Stimulated activated CD4-positive, alpha-beta T cell treated with anti-CD3 and anti-CD28 coated beads, TNF-alpha, amount 100 ng/mL, for 48 hours (primary cell): ENCODE results near the gene SLIT3.

Source experiments
- DNase-seq, 3 donors: peaks; one replicate each; pipeline ENCODE4 v3.0.0-alpha.2; 2020; ENCODE audit warnings: low read depth in 3 of 3

SLIT3 gene

GRCh38 chr5:168931638-168932345, 369.1 kb downstream of the SLIT3 start:
- DNase-seq: no peak

DNA sequence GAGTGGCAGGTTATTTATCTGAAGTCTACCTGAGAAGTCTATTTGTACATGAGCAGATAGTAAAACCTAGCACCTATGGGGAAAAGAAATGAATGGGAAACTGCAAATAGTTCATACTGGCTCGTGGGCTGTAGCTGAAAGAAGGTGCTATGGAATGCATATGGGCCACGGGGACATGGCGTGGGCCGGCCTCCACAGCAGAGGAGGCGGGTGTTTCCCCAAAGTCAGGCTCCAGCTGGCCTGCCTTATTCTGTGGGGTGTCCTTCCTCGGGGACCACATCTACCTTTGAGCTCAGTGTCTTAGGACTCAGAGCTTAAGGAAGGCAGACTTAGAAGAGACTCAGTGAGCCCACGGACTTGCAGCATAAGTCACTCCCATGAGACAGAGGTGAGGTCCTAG, 371.3 kb downstream of the SLIT3 start:
- DNase-seq: no peak

- no peak for DNase-seq
These were observed 375.8 kb downstream of the SLIT3 start for GRCh38 chr5:168925160-168925559.

DNA sequence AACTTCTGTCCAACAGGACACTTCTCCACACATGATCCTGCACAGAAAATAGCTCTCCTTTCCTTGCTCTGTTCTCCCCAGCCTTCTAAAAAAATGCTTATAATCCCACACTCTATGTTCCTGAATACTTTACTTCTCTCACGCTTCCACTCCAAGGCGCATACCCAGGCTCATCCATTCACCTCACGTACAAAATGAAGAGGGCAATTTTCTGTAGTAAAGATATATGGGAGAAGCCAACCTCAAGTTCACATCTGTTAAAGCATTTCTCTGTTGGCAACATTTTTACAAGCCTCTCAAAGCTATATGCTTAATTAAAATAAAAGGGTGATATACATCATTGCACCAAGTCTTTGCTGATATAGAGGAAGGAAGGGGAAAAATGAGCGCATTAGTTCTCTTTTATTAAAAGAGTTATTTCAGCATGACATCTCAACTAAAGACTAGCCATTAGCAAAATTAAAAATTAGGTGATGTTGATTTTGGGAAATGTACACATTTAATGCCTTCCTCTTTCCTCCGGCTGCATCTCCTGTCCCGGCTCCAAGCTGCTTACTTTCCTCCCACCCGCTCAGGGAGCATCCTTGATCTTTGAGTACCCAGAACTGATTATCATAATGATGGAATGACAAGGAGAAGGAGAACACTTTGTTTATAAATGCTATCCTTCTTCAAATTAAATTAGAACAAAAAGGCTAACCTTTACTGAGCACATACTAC, 379.6 kb downstream of the SLIT3 start:
- DNase-seq: no peak

DNA sequence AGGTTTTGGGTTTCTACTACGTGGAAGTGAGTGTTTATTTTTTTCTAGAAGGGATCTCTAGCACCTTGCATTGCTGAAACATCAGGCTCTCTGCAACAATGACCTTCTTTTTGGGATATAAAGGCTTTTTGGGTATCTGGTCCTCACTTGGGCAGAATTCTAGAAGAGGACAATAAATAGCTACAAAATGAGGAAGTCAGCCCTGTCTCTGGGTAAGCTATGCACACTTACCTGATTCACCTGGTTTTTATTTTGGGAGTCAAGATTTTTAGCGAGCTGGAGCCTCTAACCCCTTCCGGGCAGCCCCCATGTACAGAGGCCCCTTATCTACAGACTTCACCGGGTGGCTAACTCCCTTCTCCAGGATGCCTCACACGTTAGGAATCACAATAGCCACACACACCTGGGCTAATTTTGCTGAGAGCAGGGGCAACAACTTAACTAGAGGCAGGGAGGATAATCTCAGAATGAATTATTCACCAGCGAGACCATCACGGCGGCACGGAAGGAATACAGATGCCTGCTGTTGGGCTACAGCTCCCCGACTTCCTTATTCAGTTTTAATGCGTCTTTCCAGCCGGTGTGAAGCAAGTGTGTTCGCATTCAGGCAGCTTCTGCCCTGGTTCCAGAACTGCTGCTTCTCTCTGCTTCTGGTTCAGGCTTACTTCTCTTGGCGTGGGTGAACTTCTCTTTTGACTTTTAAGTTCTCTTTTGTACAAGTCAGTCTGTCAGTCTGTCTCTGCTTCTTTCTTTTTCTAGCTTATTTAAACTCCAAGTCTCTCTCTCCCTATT, 380.7 kb downstream of the SLIT3 start:
- no peak for DNase-seq

DNA sequence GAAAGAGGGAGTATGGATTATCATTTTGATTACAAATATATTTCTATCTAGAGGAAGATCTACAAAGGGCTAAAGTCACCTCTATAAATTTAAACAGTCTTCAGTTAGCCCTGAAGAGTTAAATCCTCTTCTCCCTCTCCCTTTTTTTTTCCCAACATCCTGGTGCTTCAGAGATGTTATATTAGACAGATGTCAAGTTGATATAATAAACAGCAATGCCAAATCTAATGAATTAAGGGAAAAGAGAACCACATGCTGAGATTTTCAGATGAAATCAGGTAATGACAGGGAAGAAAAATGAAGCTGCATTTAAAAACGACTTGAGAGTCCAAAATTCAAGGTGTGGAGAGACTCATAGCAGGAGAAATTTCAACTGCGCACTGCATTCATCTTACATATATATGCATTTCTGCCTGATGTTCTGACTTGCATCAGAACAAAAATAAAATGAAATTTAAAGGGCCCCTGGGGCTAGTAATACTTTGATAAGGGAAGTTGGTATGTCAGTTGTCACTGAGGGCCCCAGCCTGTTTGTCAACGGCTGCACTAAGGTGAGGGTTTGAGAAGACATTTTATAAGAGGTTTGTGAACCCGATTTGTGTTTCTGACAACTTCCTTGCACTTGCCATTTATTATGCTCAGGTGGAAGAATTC, 382.9 kb downstream of the SLIT3 start:
- DNase-seq: no peak

- no peak for DNase-seq
These were observed 384.1 kb downstream of the SLIT3 start for GRCh38 chr5:168916852-168917251.

- DNase-seq: no peak
These were observed 384.7 kb downstream of the SLIT3 start for GRCh38 chr5:168916266-168916665.

DNA sequence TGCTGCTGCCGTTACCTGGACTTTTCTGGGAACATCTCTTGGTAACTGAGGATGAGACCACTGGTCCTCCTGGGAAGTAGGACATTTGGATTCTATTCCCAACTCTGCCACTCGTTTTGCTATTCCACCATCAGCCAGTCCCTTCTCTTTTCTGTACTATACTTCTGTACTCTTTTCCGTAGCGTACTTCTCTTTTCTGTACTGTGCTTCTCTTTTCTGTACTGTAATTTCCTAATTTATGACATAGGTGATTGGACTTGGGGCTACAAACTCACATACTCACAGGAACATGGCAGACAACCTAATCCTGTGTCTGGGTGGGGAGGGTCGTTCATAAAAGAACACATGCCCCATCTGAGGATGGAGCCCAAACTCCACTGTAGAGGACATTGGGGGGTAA, 386.4 kb downstream of the SLIT3 start:
- DNase-seq: no peak

DNA sequence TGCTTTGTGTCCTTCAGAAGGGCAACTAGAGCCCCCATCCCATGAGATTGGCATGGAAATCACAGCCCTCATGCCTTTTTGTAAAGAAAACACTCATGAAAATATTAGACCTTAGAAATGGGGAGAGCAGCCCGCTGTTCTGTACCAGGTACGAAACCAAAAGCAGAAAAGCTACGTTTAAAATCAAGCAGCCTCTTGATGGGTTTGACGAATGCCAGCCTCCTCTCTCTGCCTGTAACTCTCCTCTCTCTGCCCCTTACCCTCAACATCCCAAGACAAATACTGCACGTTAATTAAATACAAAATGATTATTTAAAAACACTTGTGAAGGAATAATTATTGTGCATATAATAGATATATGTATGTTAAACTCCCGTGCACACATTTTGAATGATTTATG, 390.1 kb downstream of the SLIT3 start:
- no peak for DNase-seq

- DNase-seq: no peak
These were observed 392.7 kb downstream of the SLIT3 start for GRCh38 chr5:168908207-168908606.

GRCh38 chr5:168903061-168903460, 397.9 kb downstream of the SLIT3 start:
- DNase-seq: no peak

DNA sequence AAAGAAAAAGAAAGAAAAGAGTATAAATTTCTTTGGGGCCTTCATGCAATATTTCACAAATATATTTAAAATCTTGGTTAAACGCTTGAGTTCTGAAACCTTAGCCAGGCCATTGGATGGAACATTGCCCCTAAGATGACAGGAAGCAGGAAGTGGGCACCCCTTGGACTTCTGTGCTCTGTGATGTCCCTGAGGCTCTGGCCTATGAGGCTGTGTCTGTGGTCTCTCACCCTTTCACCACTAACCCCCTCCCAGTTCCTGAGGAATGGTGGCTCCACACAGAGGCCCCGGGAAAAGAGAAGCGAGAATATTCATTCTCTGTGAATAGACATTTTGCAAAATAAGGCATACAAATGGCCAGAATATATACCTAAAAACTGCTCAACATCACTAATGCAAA, 401.3 kb downstream of the SLIT3 start:
- no peak for DNase-seq

DNA sequence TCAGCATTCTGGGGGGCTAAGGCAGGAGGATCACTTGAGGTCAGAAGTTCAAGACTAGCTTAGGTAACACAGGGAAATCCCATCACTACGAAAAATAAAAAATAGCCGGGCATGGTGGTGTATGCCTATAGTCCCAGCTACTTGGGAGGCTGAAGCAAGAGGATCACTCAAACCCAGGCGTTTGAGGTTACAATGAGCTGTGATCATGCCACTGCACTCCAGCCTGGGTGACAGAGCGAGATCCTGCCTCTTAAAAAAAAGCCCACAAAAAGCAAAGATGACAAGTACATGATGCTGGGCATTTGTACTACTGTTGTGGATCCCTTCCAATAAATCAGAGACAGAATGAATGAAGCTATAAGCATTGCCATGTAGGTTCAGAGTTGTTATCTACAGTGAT, 401.7 kb downstream of the SLIT3 start:
- DNase-seq: no peak

GRCh38 chr5:168898247-168898911, 402.6 kb downstream of the SLIT3 start:
- DNase-seq: no peak

GRCh38 chr5:168897387-168898122, 403.4 kb downstream of the SLIT3 start:
- DNase-seq: no peak

- no peak for DNase-seq
These were observed 405.5 kb downstream of the SLIT3 start for GRCh38 chr5:168895295-168896071.

DNA sequence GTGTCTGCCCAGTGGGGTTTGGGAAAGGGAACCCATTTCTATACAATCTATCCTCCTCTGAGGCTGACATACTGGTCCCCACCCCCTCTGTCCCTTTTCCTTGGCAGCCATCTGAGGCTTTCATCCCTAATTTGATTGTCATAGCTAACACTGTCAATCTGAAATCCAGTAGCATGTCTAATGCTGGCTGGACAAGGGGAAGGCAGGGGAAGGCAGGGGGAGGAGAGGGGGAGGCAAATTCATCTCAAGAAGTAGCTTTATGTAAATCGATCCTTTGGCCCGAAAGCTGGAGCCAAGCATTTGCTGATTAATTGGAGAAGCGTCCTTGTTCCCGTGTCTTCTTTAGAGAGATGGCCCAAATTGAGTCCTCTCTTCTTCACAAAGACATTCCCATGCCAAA, 407.7 kb downstream of the SLIT3 start:
- DNase-seq: no peak

DNA sequence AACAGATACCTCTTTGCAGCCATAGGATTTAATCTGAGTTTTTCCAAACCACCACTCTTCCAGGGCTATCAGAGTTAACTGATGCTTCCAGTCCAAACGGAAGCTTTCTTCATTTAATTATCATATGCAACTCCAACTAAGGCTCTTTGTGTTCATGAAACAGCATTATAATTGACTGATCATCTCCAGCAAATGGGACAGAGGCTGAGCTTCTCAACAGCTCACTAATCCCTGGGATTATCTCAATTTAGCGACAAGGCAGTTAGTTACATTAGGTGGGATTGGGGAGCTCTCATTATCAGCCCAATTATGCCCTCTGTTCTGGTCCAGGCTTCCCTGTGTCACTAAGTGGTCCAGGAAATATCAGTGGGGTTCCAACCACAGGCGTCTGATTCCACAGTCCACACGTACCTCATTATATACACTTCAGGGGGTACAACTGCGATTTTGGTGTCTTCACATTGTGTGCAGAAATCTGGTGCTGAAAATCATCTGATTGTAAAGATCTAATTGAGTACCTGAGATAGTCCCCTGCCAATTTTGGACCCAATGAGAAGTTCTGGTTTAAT, 408.2 kb downstream of the SLIT3 start:
- DNase-seq: no peak
